A549 (cell line): ENCODE results near the gene GHITM. TPM values are rescaled to one million over a fixed set of nuclear protein-coding genes. Genes with fewer than 3 reads are reported as not detected.

ENCODE experiments used
- ATAC-seq, 2 experiments: fragments of 200-7000 bp in 1 of 2; fragments of >200 bp in 1 of 2; cut with Nextera tagmentation in 1 of 2; cut with Tn5 transposase in 1 of 2; 3 replicates each; pipeline versions ENCODE4 v1.8.0 to v1.9.1; 2018 to 2020; ENCODE audit warnings: mild to moderate bottlenecking in 1 of 2, moderate library complexity in 1 of 2
- CTCF ChIA-PET: fragments of 300-600 bp; sonication (Branson Sonifier 250); formaldehyde crosslinking; extraction: SDS; loops from one replicate; lab custom pipeline; 2021; ENCODE audit warnings: antibody characterized with exemption, inconsistent platforms; lab: Yijun Ruan, JAX
- POLR2A ChIA-PET: fragments of 350-600 bp; formaldehyde crosslinking; extraction: SDS; loops from one replicate; lab custom pipeline; 2021; ENCODE audit warnings: antibody characterized with exemption, inconsistent platforms; lab: Yijun Ruan, JAX
- DNase-seq, 2 experiments: peaks; one replicate each; pipeline versions ENCODE4 v3.0.0 to v3.0.0-alpha.2; 2011 to 2016; ENCODE audit warnings: low read depth in 1 of 2, low spot score in 1 of 2
- FAIRE-seq: peaks from 2 replicates; lab custom pipeline; 2011; peaks lifted over from hg19 to GRCh38; lab: Jason Lieb, UNC
- H3K27ac ChIP-seq, 2 experiments: fragments of >200 bp; sonication (Bioruptor Twin); formaldehyde crosslinking; 3 replicates each; pipeline ENCODE4 v1.5.1; 2016 to 2017
- H3K4me1 ChIP-seq: fragments of >200 bp; sonication (Bioruptor Twin); formaldehyde crosslinking; 3 replicates; pipeline ENCODE4 v1.6.1; 2016
- H3K4me2 ChIP-seq: fragments of >200 bp; sonication (Bioruptor Twin); formaldehyde crosslinking; 3 replicates; pipeline ENCODE4 v1.6.1; 2016
- H3K4me3 ChIP-seq: fragments of >200 bp; sonication (Bioruptor Twin); formaldehyde crosslinking; 3 replicates; pipeline ENCODE4 v1.5.1; 2016
- H3K9me3 ChIP-seq: fragments of >200 bp; sonication (Bioruptor Twin); formaldehyde crosslinking; 3 replicates; pipeline ENCODE4 v1.6.1; 2016
- ATOH8 ChIP-seq: fragments of 250-450 bp; sonication (Bioruptor Pico); IDR thresholded peaks from 2 replicates; pipeline ENCODE4 v1.5.0; 2020; ENCODE audit warnings: low read depth, mild to moderate bottlenecking, moderate library complexity
- BCL3 ChIP-seq: fragments of >200 bp; sonication (Bioruptor Twin); formaldehyde crosslinking; IDR thresholded peaks from 3 replicates; pipeline ENCODE4 v1.6.1; 2016
- BHLHE40 ChIP-seq: IDR thresholded peaks from 2 replicates; pipeline ENCODE4 v1.6.1; 2012; ENCODE audit warnings: low read depth, low read length, inconsistent platforms
- CBX8 ChIP-seq: fragments of 200-600 bp; sonication (generic); IDR thresholded peaks from 2 replicates; pipeline ENCODE4 v1.6.1; 2016
- CHD2 ChIP-seq: fragments of 150-350 bp; IDR thresholded peaks from 2 replicates; pipeline ENCODE4 v1.6.1; 2014; ENCODE audit warnings: low read length; ENCODE audit not compliant: partially characterized antibody
- EHMT2 ChIP-seq: fragments of 200-600 bp; sonication (generic); IDR thresholded peaks from 2 replicates; pipeline ENCODE4 v1.6.1; 2016; ENCODE audit warnings: antibody characterized with exemption, low read depth, mild to moderate bottlenecking, moderate library complexity
- EP300 ChIP-seq, 2 experiments: fragments of >200 bp; sonication (Bioruptor Twin); formaldehyde crosslinking; IDR thresholded peaks; 2 replicates in 1 of 2; 3 replicates in 1 of 2; pipeline ENCODE4 v1.6.1; 2016 to 2017
- ESRRA ChIP-seq: fragments of 150-350 bp; IDR thresholded peaks from 2 replicates; pipeline ENCODE4 v1.6.1; 2014; ENCODE audit warnings: mild to moderate bottlenecking, low read length, borderline replicate concordance
- FOSB ChIP-seq: fragments of 250-450 bp; sonication (Bioruptor Pico); IDR thresholded peaks from 2 replicates; pipeline ENCODE4 v1.5.0; 2020; ENCODE audit warnings: mild to moderate bottlenecking, moderate library complexity
- FOSL2 ChIP-seq, 2 experiments: fragments of 450-650 bp in 1 of 2; fragments of >200 bp in 1 of 2; sonication (Bioruptor Twin) in 1 of 2; formaldehyde crosslinking; IDR thresholded peaks; 2 replicates each; pipeline versions ENCODE4 v1.5.0 to v1.6.1; 2016 to 2020; ENCODE audit warnings: mild to moderate bottlenecking in 1 of 2, moderate library complexity in 1 of 2
- HEYL ChIP-seq: fragments of 250-450 bp; sonication (Bioruptor Pico); IDR thresholded peaks from 2 replicates; pipeline ENCODE4 v1.8.0; 2021; ENCODE audit warnings: mild to moderate bottlenecking, moderate library complexity
- HMGXB4 ChIP-seq: fragments of 250-450 bp; sonication (Bioruptor Pico); IDR thresholded peaks from 2 replicates; pipeline ENCODE4 v1.5.0; 2021; ENCODE audit warnings: mild to moderate bottlenecking, moderate library complexity, borderline replicate concordance
- HOXA7 ChIP-seq: fragments of 250-450 bp; sonication (Bioruptor Pico); IDR thresholded peaks from 2 replicates; pipeline ENCODE4 v1.5.0; 2020; ENCODE audit warnings: mild to moderate bottlenecking, moderate library complexity
- HOXB13 ChIP-seq: fragments of 250-450 bp; sonication (Bioruptor Pico); IDR thresholded peaks from 2 replicates; pipeline ENCODE4 v1.5.0; 2020; ENCODE audit warnings: low read depth, mild to moderate bottlenecking, moderate library complexity
- MAZ ChIP-seq: fragments of 150-350 bp; IDR thresholded peaks from 2 replicates; pipeline ENCODE4 v1.6.1; 2014; ENCODE audit warnings: antibody characterized with exemption, low read depth, low read length, borderline replicate concordance
- POLR2AphosphoS2 ChIP-seq: conservative IDR thresholded peaks from 2 replicates; pipeline ENCODE4 v1.6.1; 2012; ENCODE audit warnings: low read length, improper control_type of control experiment, inconsistent platforms
- TP53 ChIP-seq: fragments of 250-450 bp; sonication (Bioruptor Pico); IDR thresholded peaks from 2 replicates; pipeline ENCODE4 v1.5.0; 2021; ENCODE audit warnings: mild to moderate bottlenecking, moderate library complexity
- ZNF302 ChIP-seq: fragments of 250-450 bp; sonication (Bioruptor Pico); IDR thresholded peaks from 2 replicates; pipeline ENCODE4 v1.9.0; 2021; ENCODE audit warnings: inconsistent platforms, mild to moderate bottlenecking, moderate library complexity
- ZSCAN20 ChIP-seq: fragments of 250-450 bp; sonication (Bioruptor Pico); IDR thresholded peaks from 2 replicates; pipeline ENCODE4 v1.8.0; 2022; ENCODE audit warnings: mild to moderate bottlenecking, moderate library complexity
- WGBS: methylation state at CpG from one replicate; pipeline ENCODE4 v1.1.6; 2017; ENCODE audit errors: missing lambda C conversion rate; 5-methylcytosine and 5-hydroxymethylcytosine counted together
- polyA plus RNA-seq, 4 experiments: library from polyadenylated mRNA; depleted of rRNA in 3 of 4; stranded (reverse); fragments of >200 nt; fragmentation: RNase III in 1 of 4; extraction: RNeasy Plus Mini Kit Qiagen cat#74134 plus additional on column Dnase treatment in 1 of 4; gene quantifications; 2 replicates in 3 of 4; 3 replicates in 1 of 4; pipeline ENCODE4 v1.2.3, GENCODE V29; 2011 to 2017

GHITM gene
- polyA plus RNA-seq, 2 of the 4 experiments (the other 2 are of a cell fraction) = 220 to 360 TPM

- TF ChIP-seq FOSB (CRISPR knock-in tag) (no peak), ZSCAN20 (CRISPR knock-in tag) (no peak), CBX8 (no peak), FOSL2 (IDR thresholded peaks at IDR 0.05) (no peak), FOSL2 (CRISPR knock-in tag; IDR thresholded peaks at IDR 0.05) (no peak), ESRRA (no peak), EP300 (IDR thresholded peaks at IDR 0.05) (no peak), HOXA7 (CRISPR knock-in tag) (no peak), POLR2AphosphoS2 (no peak), TP53 (CRISPR knock-in tag) (no peak), HMGXB4 (CRISPR knock-in tag) (no peak), EHMT2 (no peak), BCL3 (no peak), ATOH8 (CRISPR knock-in tag) (no peak), HEYL (CRISPR knock-in tag) (no peak), ZNF302 (CRISPR knock-in tag) (no peak), MAZ (no peak), HOXB13 (no peak)
- Histone ChIP-seq H3K27ac (no peak overlapping the region), H3K4me2 (no peak overlapping the region), H3K9me3 (no peaks in the 10 kb centered on the region), H3K4me3 (no peak overlapping the region), H3K4me1 (peaks cover 4% of the 10 kb centered on the region; the same call in 1 of the 3 replicates)
- no peak for DNase-seq
- ChIA-PET POLR2A (no interaction called here), CTCF (interaction anchor here (1.2 to 1.6 kb wide), 2 partner anchors 8 to 43 kb away, joined by 3 to 6 read pairs; no protein-coding TSS in a partner anchor)
- WGBS = 15% methylated on average over 5 of the region's 5 CpGs
- ATAC-seq = no peak
- FAIRE-seq = no peak
Observed at GRCh38 chr10:84191106-84191505, 51.8 kb downstream of the GHITM start.

GRCh38 chr10:84193327-84193726 lies 54.0 kb downstream of the GHITM start:
- CTCF ChIA-PET = interaction anchor here (1.2 kb wide), 1 partner anchor 19 kb away, joined by 3 read pairs; no protein-coding TSS in a partner anchor
- POLR2A ChIA-PET = no interaction called here

GRCh38 chr10:84193846-84194423 lies 54.6 kb downstream of the GHITM start:
- FAIRE-seq = no peak
- H3K4me1 ChIP-seq = peaks cover 4% of the 10 kb centered on the region; the same call in 1 of the 3 replicates
- peak overlapping the region; percentile 50 for H3K4me3 ChIP-seq
- ATAC-seq = no peak
- no peaks in the 10 kb centered on the region for H3K9me3 ChIP-seq
- peak overlapping the region; percentile 96 for H3K4me2 ChIP-seq
- CTCF ChIA-PET = interaction anchor here (1.2 to 1.9 kb wide), 2 partner anchors 9 to 19 kb away, joined by 3 to 5 read pairs; no protein-coding TSS in a partner anchor
- no peak for TF ChIP-seq CBX8
- no peak for TF ChIP-seq TP53 (CRISPR knock-in tag)
- TF ChIP-seq MAZ = no peak
- no peak for TF ChIP-seq FOSL2 (IDR thresholded peaks at IDR 0.05)
- no peak for TF ChIP-seq FOSL2 (CRISPR knock-in tag; IDR thresholded peaks at IDR 0.05)
- POLR2A ChIA-PET = no interaction called here
- WGBS = 77% methylated on average over 5 of the region's 5 CpGs
- H3K27ac ChIP-seq = peak overlapping the region in 1 of 2 experiments; percentile 73; a peak in 1 of 6 replicates
- DNase-seq = no peak

More at GRCh38 chr10:84193327-84193726, 54.0 kb downstream of the GHITM start:
- H3K27ac ChIP-seq = no peak overlapping the region
- DNase-seq (no peak), ATAC-seq (no peak), FAIRE-seq (no peak)
- H3K4me2 ChIP-seq = no peak overlapping the region
- H3K4me1 ChIP-seq = peaks cover 4% of the 10 kb centered on the region; the same call in 1 of the 3 replicates
- 80% methylated on average over 2 of the region's 2 CpGs for WGBS
- H3K4me3 ChIP-seq = no peak overlapping the region
- TF ChIP-seq CHD2 (no peak), BHLHE40 (no peak)
- no peaks in the 10 kb centered on the region for H3K9me3 ChIP-seq
